Limb (tissue), 2 donors: ENCODE measurements around the gene ITGA3.

Experiments used
- DNase-seq, 2 donors: peaks; one replicate each; pipeline ENCODE4 v3.0.0-alpha.2; 2016; ENCODE audit errors: extremely low spot score in 2 of 2

ITGA3 gene

GRCh38 chr17:50127697-50128361 lies 71.9 kb downstream of the ITGA3 start:
- no peak for DNase-seq

- DNase-seq = peak in 1 of 2 donors; percentile 85
Observed at GRCh38 chr17:50128441-50129352, 72.8 kb downstream of the ITGA3 start.

GRCh38 chr17:50129353-50129727 lies 73.4 kb downstream of the ITGA3 start:
- no peak for DNase-seq

GRCh38 chr17:50129728-50130558 lies 74.0 kb downstream of the ITGA3 start, which contains the start of gene SAMD14:
Gene SAMD14 (minus strand): TSS chr17:50130160. CDS start chr17:50124959, 5,201 bp downstream.
- DNase-seq = peak in 1 of 2 donors; percentile 85

GRCh38 chr17:50130559-50131305 lies 74.8 kb downstream of the ITGA3 start:
- no peak for DNase-seq

- no peak for DNase-seq
Observed at GRCh38 chr17:50132104-50132794, 76.3 kb downstream of the ITGA3 start.

GRCh38 chr17:50133028-50133768 lies 77.3 kb downstream of the ITGA3 start:
- no peak for DNase-seq

GRCh38 chr17:50133769-50134099 lies 77.8 kb downstream of the ITGA3 start:
- DNase-seq = no peak

- no peak for DNase-seq
Observed at GRCh38 chr17:50134206-50135110, 78.5 kb downstream of the ITGA3 start.

- DNase-seq = no peak
Observed at GRCh38 chr17:50135316-50136095, 79.6 kb downstream of the ITGA3 start.

GRCh38 chr17:50136096-50136687 lies 80.3 kb downstream of the ITGA3 start:
- no peak for DNase-seq

- DNase-seq = no peak
Observed at GRCh38 chr17:50137042-50137441, 81.1 kb downstream of the ITGA3 start.

- no peak for DNase-seq
Observed at GRCh38 chr17:50139185-50139783, 83.4 kb downstream of the ITGA3 start.
